Measurements from ENCODE around the gene TRIM16. TPM values are rescaled to one million over a fixed set of nuclear protein-coding genes. Genes with fewer than 3 reads are reported as not detected.
"Not testable (repeated sequence)": the region's sequence is repeated elsewhere in the genome, so short reads cannot be mapped to it uniquely, and the experiment has no call there.

The TRIM16 gene
- total RNA-seq, 6 experiments from 2014 or later: 2.9 to 6.3 (median 5.0) TPM

GRCh38 chr17:15592960-15593359 is 91.2 kb downstream of the TRIM16 start:
- H3K4me1 ChIP-seq; ATAC-seq; H3K4me3 ChIP-seq; H3K27ac ChIP-seq; H3K36me3 ChIP-seq; H3K9me3 ChIP-seq; intact Hi-C loops (cut with DNase I); H3K27me3 ChIP-seq; DNase-seq: not testable (repeated sequence)
- no CpG with 5 or more reads among the region's 8 CpGs for WGBS (ENCODE audit: insufficient coverage, low coverage, low lambda C conversion rate, missing lambda C conversion rate)

GRCh38 chr17:15591986-15592385 is 92.1 kb downstream of the TRIM16 start:
- DNase-seq; H3K4me1 ChIP-seq; H3K9me3 ChIP-seq; intact Hi-C loops (cut with DNase I); H3K4me3 ChIP-seq; ATAC-seq; H3K36me3 ChIP-seq; H3K27ac ChIP-seq; H3K27me3 ChIP-seq: not testable (repeated sequence)
- 64% methylated on average over 5 of the region's 5 CpGs for WGBS (ENCODE audit: insufficient coverage, low coverage, low lambda C conversion rate, missing lambda C conversion rate)

GRCh38 chr17:15590844-15591243 is 93.3 kb downstream of the TRIM16 start:
- no CpG with 5 or more reads among the region's 1 CpG for WGBS (ENCODE audit: insufficient coverage, low coverage, low lambda C conversion rate, missing lambda C conversion rate)
- ATAC-seq; H3K4me3 ChIP-seq; H3K27ac ChIP-seq; H3K27me3 ChIP-seq; DNase-seq; H3K9me3 ChIP-seq; intact Hi-C loops (cut with DNase I); H3K36me3 ChIP-seq; H3K4me1 ChIP-seq: not testable (repeated sequence)

- WGBS (ENCODE audit: insufficient coverage, low coverage, low lambda C conversion rate, missing lambda C conversion rate): 47% methylated on average over 12 of the region's 17 CpGs
- H3K27me3 ChIP-seq; intact Hi-C loops (cut with DNase I); H3K27ac ChIP-seq; ATAC-seq; H3K36me3 ChIP-seq; H3K9me3 ChIP-seq; H3K4me3 ChIP-seq; H3K4me1 ChIP-seq; DNase-seq: not testable (repeated sequence)
These were observed 94.3 kb downstream of the TRIM16 start for GRCh38 chr17:15589544-15590536.

GRCh38 chr17:15588017-15588416 is 96.1 kb downstream of the TRIM16 start:
- H3K27me3 ChIP-seq; H3K27ac ChIP-seq; H3K36me3 ChIP-seq; H3K9me3 ChIP-seq; H3K4me3 ChIP-seq; ATAC-seq; H3K4me1 ChIP-seq; DNase-seq; intact Hi-C loops (cut with DNase I): not testable (repeated sequence)
- 91% methylated on average over 8 of the region's 8 CpGs for WGBS (ENCODE audit: insufficient coverage, low coverage, low lambda C conversion rate, missing lambda C conversion rate)

- intact Hi-C loops (cut with DNase I); H3K9me3 ChIP-seq; DNase-seq; H3K4me3 ChIP-seq; H3K27ac ChIP-seq; H3K36me3 ChIP-seq; H3K4me1 ChIP-seq; H3K27me3 ChIP-seq; ATAC-seq: not testable (repeated sequence)
- 42% methylated on average over 2 of the region's 5 CpGs for WGBS (ENCODE audit: insufficient coverage, low coverage, low lambda C conversion rate, missing lambda C conversion rate)
These were observed 100.8 kb downstream of the TRIM16 start for GRCh38 chr17:15583313-15583712.

- H3K27me3 ChIP-seq; H3K27ac ChIP-seq; ATAC-seq; DNase-seq; H3K4me3 ChIP-seq; H3K9me3 ChIP-seq; H3K4me1 ChIP-seq; H3K36me3 ChIP-seq; intact Hi-C loops (cut with DNase I): not testable (repeated sequence)
- no CpG with 5 or more reads among the region's 4 CpGs for WGBS (ENCODE audit: insufficient coverage, low coverage, low lambda C conversion rate, missing lambda C conversion rate)
These were observed 102.6 kb downstream of the TRIM16 start for GRCh38 chr17:15581462-15581861.

Small RNA genes lying within 50 kb of the gene (small RNA-seq; reads per million reads assigned to genes)
- gene AC005838.1 (0 reads per million in 2 experiments), gene ZNF29P (0 reads per million in 2 experiments)

Other genes with a start within 250 kb of the TRIM16 start
- 1 to 10 TPM in 3 of 6 experiments, under 1 TPM in 3; 0.43 to 3.3 (median 1.3) TPM for gene CDRT4, start 216.7 kb downstream of the TRIM16 start, total RNA-seq
- 1 to 10 TPM; 3.5 to 6.5 (median 4.7) TPM for gene TVP23C, start 120.8 kb downstream of the TRIM16 start, total RNA-seq
- 1 to 10 TPM in 2 of 6 experiments, under 1 TPM in 2, not detected in 2; 0.44 to 1.3 (median 0.94) TPM for gene FBXW10B, start 64.6 kb downstream of the TRIM16 start, total RNA-seq
- 1 to 10 TPM; 2.9 to 8.4 (median 4.3) TPM for gene ZNF286A, start 15.4 kb upstream of the TRIM16 start, total RNA-seq
- gene TBC1D26, start 48.0 kb upstream of the TRIM16 start, total RNA-seq: not detected